ENCODE measurements around the gene NMNAT2.

- TF ChIP-seq POLR2AphosphoS5 (IDR thresholded peaks at IDR 0.05; ENCODE audit: insufficient read depth in 1 of 2, low read depth in 1 of 2) (no peak), POLR2A (IDR thresholded peaks at IDR 0.05) (no peak)
- TF ChIP-seq, protein P1, sequence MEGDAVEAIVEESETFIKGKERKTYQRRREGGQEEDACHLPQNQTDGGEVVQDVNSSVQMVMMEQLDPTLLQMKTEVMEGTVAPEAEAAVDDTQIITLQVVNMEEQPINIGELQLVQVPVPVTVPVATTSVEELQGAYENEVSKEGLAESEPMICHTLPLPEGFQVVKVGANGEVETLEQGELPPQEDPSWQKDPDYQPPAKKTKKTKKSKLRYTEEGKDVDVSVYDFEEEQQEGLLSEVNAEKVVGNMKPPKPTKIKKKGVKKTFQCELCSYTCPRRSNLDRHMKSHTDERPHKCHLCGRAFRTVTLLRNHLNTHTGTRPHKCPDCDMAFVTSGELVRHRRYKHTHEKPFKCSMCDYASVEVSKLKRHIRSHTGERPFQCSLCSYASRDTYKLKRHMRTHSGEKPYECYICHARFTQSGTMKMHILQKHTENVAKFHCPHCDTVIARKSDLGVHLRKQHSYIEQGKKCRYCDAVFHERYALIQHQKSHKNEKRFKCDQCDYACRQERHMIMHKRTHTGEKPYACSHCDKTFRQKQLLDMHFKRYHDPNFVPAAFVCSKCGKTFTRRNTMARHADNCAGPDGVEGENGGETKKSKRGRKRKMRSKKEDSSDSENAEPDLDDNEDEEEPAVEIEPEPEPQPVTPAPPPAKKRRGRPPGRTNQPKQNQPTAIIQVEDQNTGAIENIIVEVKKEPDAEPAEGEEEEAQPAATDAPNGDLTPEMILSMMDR (IDR thresholded peaks at IDR 0.05): no peak
Observed at GRCh38 chr1:183394435-183394834, 23.7 kb downstream of the NMNAT2 start.
